Ammon's horn (tissue), 1 donor: ENCODE measurements around the gene NLRP6.
A peak's percentile ranks its signal among the peaks of the same experiment; 100 is the strongest.
"Not testable (repeated sequence)": the region's sequence is repeated elsewhere in the genome, so short reads cannot be mapped to it uniquely, and the experiment has no call there.

Experiments
- DNase-seq: peaks from one replicate; pipeline ENCODE4 v3.0.0-alpha.2; 2016; ENCODE audit warnings: low spot score

The NLRP6 gene

DNA sequence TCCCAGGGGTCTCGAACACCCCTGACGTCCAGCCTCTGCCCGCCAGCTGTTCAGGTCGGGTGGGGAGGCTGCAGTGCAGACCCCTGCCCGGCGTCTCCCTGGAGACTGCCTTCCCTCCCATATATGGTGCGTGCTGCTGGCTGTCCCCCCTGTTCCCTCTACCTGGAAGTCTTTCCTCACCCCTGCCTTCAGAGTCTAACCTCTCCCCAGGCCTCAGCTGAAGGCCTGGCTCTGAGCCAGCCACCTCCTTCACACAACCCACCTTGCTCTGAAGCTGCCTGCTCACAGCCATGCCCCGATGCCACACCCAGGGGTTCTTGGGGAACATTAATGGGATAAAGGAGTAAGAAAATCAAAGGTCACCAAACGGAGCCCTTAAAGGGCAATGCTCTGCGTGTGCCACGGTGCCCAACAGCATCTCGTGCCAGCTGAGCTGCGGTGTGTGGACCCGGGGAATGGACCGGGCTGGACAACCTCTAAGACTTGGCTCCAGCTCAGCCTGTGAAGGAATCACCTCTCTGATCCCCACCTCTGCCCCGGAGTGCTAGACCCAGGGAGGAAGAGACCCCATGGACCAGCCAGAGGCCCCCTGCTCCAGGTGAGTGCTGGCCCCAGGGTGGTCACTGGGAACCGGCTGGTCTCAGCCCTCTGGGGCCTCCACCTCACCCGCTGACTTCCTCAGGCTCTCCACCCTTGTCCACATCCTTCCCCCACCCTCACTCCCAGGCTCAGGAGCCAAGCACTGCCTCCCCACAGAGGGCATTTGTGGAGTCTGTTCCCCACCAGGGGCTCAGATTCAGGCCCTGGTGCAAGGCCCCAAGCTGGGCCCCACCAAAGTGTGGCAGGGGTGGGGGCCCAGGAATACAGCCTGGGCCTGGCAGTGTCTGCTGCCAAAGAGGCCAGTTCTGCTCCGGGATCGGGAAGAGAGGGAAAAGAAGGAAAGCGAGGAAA, at the start of gene NLRP6:
Gene NLRP6, plus strand, starts transcription at position 407 of the 951 bp plus-strand sequence. Its CDS starts 163 bp downstream, at position 570.
- DNase-seq, result no peak

DNA sequence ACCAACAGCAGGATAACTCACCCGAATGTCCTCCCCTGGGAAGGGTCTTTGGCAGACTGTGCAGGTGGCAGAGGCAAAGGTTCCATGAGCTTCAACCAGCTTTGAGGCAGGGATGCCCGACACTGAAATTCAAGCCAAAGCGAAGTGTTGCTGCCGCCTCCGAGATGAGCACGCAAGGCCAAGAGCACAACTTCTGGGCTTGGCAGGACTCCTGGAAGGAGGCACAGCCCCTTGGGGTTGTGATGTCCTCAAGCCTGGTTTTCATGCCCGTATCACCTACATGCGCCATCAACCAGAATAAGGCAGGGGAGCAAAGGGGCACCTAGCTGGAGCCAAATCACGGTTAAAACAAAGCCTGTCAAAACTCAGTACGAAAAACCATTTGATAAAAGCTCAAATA, 47.8 kb upstream of the NLRP6 start:
- no peak for DNase-seq

DNA sequence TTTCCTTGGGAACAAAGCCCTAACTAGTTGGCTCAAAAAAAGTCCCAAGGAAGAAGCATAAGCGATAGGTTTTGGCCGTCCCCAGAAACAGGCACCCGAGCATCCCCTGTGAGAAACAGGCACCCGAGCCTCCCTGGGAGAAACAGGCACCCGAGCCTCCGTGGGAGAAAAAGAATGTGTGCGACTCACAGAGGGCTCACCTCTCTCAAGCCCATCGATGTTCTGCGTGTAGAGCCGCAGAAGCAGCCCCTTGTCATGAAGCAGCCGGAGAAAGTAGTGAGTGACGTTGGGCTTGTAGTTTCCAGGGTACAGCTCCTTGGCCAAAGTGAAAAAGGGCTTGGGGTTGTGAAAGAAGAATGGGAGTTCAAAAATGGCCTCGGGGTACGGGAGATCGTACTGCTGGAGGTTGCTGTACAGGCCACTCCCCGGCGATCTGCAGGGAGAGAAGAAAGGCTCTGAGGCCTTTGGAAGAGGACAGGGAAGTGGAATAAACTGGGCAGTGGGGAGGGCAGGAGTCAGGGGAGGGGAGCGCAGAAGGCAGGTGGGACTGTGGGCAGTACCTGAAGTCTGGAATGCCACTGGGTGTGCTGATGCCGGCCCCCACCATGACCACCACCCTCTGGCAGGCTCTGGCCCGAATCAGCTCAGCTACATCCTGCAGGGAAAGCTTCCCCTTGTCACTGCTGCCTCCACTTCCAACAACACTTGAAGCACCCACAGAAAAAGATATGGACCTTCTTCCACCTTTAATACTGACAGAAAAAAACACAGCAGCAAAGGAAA, 45.2 kb upstream of the NLRP6 start:
- no peak for DNase-seq

DNA sequence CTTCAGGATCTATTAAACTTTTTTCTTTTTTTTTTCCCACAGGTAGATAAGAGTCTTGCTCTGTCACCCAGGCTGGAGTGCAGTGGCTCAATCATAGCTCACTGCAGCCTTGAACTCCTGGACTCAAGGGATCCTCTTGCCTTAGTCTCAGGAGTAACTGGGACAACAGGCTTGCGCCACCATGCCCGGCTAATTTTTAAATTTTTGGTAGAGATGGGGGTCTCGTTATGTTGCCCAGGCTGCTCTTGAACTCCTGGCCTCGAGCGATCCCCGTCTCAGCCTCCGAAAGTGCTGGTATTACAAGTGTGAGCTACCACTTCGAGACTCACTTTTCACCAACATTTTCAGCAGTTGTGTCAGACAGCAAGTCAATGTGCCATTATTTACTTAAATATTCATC, 43.0 kb upstream of the NLRP6 start:
- no peak for DNase-seq

DNA sequence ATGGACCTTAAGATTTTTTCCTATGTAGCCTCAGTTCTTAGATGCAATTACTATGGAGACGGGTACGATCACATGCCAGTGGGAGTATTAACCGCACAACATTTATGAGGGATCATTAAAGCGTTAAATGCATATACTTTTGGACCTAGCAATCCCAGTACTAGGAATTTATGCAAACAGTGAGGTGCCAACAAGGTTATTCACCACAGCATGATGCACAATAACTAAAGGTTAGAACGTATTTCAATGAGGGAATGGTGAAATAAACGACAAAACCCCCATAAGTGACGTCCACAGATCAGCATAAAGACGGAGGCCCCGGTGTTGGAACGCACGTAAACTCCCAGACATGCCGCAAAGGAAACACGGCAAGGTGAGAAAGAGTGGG, 42.6 kb upstream of the NLRP6 start:
- no peak for DNase-seq

DNA sequence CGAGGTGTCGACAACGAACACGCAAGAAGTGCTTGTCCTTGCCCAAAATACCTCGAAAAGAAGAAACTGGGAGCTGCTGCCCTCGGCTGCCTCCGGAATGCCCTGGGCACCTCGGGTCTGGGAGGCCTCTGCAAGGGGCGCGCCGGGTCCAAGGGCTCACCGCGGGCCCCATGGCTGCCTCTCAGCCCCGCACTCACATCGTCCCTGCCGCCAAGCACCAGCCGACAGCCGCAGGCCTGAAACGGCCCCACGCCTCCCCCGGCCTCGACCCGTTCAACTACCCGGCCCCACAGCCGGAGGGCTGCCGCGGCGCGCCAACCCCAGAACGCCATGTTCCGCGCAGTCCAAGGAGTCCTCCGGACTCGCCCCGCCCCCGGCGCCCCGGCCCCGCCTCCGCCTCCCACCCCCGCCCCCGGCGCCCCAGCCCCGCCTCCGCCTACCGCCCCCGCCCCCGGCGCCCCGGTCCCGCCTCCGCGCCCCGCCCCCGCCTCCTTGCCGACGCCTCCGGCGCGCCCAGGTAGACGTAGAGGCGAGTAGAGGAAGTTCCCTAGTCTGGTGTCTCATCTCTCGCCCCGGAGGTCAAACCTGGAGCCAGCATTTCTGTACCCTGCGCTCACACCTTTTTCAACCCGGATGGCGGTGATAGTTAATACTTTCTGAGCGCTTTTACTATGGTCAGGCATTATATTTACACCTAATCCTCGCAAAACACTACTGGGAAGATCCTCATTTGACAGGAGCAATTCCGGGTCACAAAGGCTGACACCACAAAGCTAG, 42.0 kb upstream of the NLRP6 start, which contains the start of gene SIRT3:
Gene SIRT3, minus strand, starts transcription at position 346 of the 777 bp plus-strand sequence. Its CDS starts 14 bp downstream, at position 332.
- DNase-seq, result peak; percentile 80

DNA sequence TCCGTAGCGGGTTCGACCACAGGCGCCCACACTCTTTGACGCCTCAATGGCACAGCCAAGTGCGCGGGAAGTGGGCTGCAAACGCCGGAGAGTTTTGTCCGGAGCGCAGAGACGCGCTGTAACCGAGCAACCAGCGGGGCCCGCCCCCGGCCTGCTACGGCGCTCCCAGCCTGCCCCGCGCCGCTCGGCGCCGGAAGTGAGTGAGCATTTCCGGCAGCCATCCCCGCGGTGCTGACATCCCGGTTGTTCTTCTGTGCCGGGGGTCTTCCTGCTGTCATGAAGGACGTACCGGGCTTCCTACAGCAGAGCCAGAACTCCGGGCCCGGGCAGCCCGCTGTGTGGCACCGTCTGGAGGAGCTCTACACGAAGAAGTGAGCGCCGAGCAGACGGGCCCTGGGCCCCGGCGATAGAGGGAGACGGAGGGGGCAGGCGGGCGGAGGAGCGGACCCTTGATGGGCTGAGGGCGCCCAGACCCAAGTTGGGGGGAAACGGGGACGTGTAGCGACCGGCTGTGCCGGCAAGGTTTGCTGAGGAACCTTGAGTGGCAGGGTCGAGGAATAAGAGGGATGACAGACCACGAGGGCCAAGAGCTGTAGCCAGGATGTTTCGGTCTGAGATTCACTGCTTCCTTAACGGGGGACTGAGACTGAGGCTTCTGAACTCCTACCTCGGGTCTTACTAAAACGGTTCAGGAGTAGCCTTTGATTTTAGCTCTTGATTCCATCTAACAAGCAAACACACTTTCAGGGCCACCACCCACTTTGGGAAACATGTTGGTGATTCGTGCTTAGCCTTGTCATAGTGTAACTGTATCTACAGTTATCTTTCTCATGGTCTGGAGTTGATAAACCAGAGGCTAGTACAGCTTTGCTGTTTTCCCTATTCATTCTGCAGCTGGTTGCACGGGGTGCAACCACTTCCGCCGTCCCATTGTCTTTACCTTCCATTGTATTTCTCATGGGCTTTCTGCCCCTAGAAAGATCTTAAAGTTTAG, 41.1 kb upstream of the NLRP6 start, which contains the start of gene PSMD13:
Gene PSMD13, plus strand, starts transcription at position 203 of the 994 bp plus-strand sequence. Its CDS starts 74 bp downstream, at position 277.
- peak; percentile 84 for DNase-seq

DNA sequence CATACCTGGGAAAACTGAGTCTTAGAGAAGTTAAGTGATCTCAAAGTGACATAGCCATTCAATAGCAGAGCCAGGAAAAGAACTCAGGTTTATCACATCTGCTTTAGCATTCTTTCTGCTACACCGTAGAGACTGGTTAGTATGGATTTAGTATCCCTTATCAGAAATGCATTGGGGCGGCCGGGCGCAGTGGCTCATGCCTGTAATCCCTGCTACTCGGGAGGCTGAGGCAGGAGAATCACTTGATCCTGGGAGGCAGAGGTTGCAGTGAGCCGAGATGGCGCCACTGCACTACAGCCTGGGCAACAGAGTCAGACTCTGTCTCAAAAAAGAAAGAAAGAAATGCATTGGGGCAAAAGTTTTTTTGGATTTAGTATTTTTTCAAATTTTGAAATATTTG, 39.9 kb upstream of the NLRP6 start:
- DNase-seq, result not testable (repeated sequence)

DNA sequence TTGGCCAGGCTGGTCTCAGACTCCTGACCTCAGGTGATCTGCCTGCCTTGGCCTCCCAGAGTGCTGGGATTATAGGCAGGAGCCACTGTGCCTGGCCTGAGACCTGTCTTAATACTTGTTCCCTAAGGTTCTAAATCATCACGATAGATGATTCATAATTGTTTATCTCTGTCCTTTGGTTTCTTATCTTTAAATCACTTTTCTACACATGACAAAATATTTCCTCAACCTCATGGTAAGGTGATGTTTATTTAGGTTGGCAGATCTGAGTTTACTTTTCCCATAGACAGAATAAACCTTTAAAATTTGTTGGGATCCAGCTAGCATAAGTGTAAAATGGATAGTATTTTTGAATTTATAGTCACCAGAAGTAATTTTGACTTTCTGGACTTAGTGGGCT, 37.9 kb upstream of the NLRP6 start:
- DNase-seq, result no peak

DNA sequence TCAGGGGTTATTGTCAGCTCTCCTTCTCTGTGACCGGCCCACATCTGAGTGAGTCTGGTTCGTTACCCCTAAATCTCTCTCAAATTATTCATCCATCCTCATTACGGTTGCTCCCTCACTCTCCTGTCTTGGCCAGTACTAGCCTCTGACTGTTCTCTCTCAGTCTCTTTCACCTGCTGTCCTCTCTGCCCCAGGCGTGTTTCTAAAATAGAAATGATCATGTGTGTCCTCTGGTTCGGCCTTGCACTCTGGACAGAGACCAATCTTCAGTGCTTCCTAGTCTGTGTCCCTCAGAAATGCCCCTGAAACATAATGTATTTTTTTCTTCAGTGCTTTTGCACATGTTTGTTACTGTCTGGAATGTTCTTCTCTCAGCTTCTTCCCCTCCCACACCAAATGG, 36.6 kb upstream of the NLRP6 start:
- no peak for DNase-seq

DNA sequence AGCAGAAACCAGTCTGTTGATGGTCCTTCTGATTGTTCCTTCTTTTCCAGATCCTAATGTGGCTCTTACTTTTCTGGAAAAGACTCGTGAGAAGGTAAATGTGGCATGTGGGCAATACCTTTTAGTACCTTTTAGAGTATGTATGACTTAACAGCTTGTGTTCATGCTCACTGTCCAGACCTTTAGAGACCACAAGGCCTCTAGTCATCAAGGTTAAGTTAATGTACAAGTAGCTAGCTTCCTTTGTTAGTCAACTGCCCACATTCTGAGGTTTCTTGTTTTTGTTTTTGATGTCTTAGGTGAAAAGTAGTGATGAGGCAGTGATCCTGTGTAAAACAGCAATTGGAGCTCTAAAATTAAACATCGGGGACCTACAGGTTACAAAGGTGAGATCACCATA, 33.8 kb upstream of the NLRP6 start:
- DNase-seq, result no peak

DNA sequence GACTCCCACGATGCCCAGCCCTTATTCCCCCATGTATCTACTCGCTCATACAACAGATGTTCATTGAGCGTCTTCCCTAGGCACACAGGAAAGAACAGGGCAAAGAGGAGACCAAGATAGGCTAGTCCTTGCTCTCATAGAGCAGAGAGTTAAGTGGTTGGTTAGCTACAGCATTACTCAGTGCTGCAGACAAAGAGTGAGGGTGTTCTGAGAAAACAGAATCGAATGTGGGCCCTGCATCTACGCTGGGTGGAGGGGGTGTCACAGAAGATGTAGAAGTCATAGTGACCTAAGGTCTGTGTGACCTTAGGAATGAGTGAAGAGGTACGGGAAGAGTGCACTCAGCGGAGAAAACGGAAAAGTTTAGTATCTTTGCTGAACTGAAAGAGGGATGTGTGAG, 29.1 kb upstream of the NLRP6 start:
- no peak for DNase-seq

DNA sequence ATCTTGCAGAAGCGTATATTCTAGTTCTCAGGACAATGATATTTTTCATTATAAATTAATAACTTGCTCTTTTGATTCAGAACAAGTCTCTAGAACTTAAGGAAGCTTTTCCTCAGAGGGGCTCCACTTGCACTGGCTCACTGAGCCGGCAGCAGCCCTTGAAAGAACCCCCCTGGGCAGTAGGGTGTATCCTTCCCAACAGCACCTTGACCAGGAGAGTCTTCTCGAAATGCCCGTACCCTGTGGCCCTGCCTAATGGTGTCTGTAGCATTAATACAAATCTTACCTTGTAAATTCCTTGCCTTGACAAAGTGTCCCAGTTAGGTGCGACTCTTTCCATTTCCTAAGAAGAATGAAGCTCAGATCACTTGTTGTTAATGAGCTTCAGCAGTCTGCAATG, 27.9 kb upstream of the NLRP6 start:
- no peak for DNase-seq

DNA sequence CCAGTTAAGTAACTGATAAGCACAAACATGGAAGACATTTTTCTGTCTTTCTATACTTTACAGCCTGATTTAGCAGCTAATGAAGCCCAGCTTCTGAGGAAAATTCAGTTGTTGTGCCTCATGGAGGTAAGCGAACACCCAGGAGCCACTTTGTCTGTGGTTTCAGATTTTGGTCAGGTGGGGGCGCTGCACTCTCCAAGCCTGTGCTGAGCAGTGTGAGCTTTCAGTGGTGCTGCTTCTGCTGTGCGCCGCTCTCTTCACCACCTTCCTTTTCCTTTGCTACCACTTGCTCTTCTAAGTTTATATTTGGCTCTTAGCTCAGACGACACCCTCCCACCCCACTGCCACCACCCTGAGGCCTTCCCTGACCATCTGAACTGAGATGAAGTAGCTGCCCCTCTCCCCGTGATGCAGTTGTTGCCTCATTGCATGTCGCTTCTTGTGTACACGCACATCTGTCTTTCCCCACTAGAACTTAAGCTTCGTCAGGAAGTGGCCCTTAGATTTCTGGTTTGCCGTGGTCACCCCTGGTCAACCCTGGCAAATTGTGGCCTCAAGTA, 27.4 kb upstream of the NLRP6 start:
- DNase-seq, result peak; percentile 64

DNA sequence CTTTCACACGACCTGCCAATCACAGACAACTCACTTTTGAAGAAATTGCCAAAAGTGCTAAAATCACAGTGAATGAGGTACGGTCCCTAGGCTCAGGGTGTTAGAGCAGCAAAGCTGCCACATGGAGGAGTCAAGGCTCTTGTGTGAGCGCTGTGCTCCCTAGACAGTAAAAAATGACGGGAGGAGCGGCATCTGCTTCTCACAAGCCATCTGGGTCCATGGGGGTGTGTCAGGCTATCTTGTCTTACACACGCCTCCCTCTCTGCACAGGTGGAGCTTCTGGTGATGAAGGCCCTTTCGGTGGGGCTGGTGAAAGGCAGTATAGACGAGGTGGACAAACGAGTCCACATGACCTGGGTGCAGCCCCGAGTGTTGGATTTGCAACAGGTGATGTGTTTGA, 26.7 kb upstream of the NLRP6 start:
- peak; percentile 26 for DNase-seq

DNA sequence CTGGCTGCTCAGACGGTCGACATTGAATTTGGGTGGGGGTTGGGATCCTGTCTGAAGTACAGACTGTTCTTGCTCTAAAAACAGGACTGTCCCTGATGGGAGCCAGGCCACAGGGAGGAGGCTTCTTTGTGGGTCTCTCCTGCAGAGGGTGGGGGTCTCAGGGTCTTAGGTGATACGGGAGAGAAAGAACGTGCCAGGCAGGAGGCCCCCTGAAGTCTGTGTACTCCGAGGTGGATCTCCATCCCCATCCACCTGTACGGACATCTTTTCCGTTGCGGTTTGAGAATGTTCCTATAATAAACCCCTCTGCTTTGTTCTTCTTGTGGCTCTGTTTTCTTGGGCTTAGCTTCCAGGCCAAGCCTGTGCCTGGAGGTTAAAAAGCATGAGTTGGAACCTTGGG, 25.5 kb upstream of the NLRP6 start:
- DNase-seq, result no peak

DNA sequence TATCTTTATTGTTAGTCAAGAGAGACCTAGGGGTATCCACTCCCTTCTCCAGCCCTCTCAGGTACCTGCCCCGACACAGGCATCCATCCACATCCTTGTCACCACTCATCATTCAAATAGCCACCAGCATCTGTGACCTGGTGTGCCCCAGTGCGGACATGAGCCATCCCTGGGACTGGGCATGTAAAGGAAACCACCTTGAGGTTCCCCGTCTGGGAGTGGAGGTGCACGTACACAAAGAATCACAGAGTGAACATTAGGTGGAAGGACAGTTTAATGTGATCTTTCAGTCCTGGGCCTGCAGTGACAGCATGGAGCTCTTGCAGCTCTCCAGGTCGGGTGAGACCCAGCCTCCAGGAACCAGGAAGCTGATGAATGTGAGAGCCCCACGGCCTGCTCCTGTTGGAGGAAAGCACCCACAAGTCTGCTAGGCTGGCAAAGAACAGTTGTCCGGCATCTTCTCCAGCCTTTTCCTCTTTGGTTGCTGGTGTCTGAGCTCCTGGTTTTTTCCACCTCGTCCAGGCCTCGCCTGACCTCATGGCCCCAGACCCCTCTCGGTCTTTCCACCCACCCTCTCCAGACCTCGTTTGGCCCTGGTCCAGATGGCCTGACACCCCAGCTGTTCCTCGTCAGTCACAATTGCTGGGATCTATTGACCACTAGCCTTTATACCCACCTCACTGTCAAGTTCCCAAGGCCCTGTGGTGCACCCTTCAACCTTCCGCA, 24.9 kb upstream of the NLRP6 start:
- DNase-seq, result no peak

DNA sequence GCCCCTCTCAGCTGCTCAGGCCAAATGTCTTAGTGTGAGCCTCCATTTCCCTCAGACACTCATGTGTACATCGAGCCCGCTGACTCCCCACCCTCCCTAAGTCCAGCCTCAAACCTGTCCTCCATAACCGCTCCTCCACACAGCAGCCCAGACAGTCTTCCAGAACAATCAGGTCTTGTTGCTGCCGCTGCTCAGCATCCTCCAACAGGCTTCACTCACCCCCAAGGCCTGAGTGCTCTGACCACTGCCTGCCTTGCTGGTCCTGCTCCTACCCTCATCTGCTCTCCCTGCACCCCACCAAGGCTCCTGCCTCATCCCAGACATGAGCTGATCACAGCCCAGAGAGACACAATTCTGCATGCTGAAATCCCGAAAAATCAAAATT, 24.3 kb upstream of the NLRP6 start:
- no peak for DNase-seq

DNA sequence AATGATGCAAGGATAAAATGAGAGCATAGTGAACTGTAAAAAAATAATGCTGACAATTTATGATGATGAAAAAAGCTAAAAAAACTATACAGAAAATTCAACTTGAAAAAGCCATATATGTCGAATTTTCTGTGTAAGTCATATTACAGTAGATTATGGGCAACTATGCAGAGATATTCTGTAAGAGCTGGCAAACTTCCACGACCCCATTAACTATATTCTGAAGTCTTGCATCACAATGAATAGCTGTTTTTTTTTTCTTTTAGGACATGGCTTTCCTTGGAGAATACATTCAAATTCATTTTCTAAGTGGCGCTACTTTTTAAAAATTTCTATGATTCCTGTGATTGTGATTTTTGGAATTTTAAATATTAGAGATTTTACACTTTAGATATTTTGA, 23.0 kb upstream of the NLRP6 start:
- no peak for DNase-seq

DNA sequence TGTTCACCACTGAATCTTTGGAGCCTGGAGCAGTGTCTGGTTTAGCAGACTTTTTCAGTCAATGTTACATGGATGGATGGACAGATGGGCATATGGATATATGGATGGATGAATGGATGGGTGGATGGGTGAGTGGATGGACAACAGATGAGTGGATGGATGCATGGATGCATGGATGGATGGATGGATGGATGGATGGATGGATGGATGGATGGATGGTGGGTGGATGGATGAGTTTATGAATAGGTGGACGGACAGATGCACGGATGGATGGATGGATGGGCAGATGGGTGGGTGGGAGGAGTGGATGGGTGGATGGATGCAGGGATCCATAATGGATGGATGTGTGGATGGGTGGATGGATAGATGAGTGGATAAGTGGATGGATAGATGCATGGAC, 22.4 kb upstream of the NLRP6 start:
- no peak for DNase-seq
